ENCODE measurements around the gene KLK15.
A peak's percentile ranks its signal among the peaks of the same experiment; 100 is the strongest.

Gene KLK15

GRCh38 chr19:50861010-50861409, 27.6 kb upstream of the KLK15 start:
- H3K27ac ChIP-seq = no peak overlapping the region
- CTCF ChIA-PET = interaction anchor here (0.6 kb wide), 1 partner anchor 156 kb away, joined by 3 read pairs; no protein-coding TSS in a partner anchor

GRCh38 chr19:50859849-50860248, 26.5 kb upstream of the KLK15 start:
- no peak for TF ChIP-seq CTCF (conservative IDR thresholded peaks at IDR 0.05; ENCODE audit: low read depth)
- ChIA-PET POLR2A (ENCODE audit: low non-redundant PET) (no interaction called here), CTCF (no interaction called here)
- no peak for DNase-seq (ENCODE audit: low spot score)
- no peak overlapping the region for H3K27ac ChIP-seq

More at GRCh38 chr19:50861010-50861409, 27.6 kb upstream of the KLK15 start:
- DNase-seq (ENCODE audit: low spot score) = peak; percentile 13
- POLR2A ChIA-PET (ENCODE audit: low non-redundant PET) = no interaction called here
- no peak for TF ChIP-seq CTCF (conservative IDR thresholded peaks at IDR 0.05; ENCODE audit: low read depth)

- H3K27ac ChIP-seq = no peak overlapping the region
- ChIA-PET POLR2A (ENCODE audit: low non-redundant PET) (no interaction called here), CTCF (no interaction called here)
- no peak for TF ChIP-seq CTCF (conservative IDR thresholded peaks at IDR 0.05; ENCODE audit: low read depth)
- no peak for DNase-seq (ENCODE audit: low spot score)
Measured at GRCh38 chr19:50858886-50859285, 25.5 kb upstream of the KLK15 start.

- no peak overlapping the region for H3K27ac ChIP-seq
- ChIA-PET POLR2A (ENCODE audit: low non-redundant PET) (no interaction called here), CTCF (interaction anchor here (0.6 kb wide), 1 partner anchor 416 kb away, joined by 3 read pairs; no protein-coding TSS in a partner anchor)
- no peak for DNase-seq (ENCODE audit: low spot score)
- TF ChIP-seq CTCF (conservative IDR thresholded peaks at IDR 0.05; ENCODE audit: low read depth) = no peak
Measured at GRCh38 chr19:50857366-50857765, 24.0 kb upstream of the KLK15 start.

GRCh38 chr19:50854636-50855410, 21.4 kb upstream of the KLK15 start, which contains the start of gene KLK3:
Gene KLK3, plus strand, starts transcription at chr19:50854915. Its CDS starts 41 bp downstream, at chr19:50854956.
- ChIA-PET CTCF (no interaction called here), POLR2A (ENCODE audit: low non-redundant PET) (no interaction called here)
- no peak within 1 kb of the TSS for H3K27ac ChIP-seq
- no peak for TF ChIP-seq CTCF (conservative IDR thresholded peaks at IDR 0.05; ENCODE audit: low read depth)
- no peak for DNase-seq (ENCODE audit: low spot score)

DNA sequence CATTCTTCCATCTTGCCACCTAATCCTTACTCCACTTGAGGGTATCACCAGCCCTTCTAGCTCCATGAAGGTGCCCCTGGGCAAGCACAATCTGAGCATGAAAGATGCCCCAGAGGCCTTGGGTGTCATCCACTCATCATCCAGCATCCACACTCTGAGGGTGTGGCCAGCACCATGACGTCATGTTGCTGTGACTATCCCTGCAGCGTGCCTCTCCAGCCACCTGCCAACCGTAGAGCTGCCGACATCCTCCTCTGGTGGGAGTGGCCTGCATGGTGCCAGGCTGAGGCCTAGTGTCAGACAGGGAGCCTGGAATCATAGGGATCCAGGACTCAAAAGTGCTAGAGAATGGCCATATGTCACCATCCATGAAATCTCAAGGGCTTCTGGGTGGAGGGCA, 18.2 kb upstream of the KLK15 start:
- no peak overlapping the region for H3K27ac ChIP-seq
- DNase-seq (ENCODE audit: low spot score) = no peak
- CTCF ChIA-PET = no interaction called here
- POLR2A ChIA-PET (ENCODE audit: low non-redundant PET) = no interaction called here
- no peak for TF ChIP-seq CTCF (conservative IDR thresholded peaks at IDR 0.05; ENCODE audit: low read depth)
